ENCODE measurements around the gene KLHL41. TPM values are rescaled to one million over a fixed set of nuclear protein-coding genes. Genes with fewer than 3 reads are reported as not detected.

Gene KLHL41
- total RNA-seq, 1 experiment from 2014 or later: 0.15 TPM

GRCh38 chr2:169480079-169480465 lies 29.4 kb upstream of the KLHL41 start:
- H3K9ac ChIP-seq (ENCODE audit: low read length): peak overlapping the region; percentile 63
- TF ChIP-seq ZBTB33 (IDR thresholded peaks at IDR 0.05; ENCODE audit: extremely low read depth, insufficient replicate concordance, low read length) (no peak), REST (IDR thresholded peaks at IDR 0.05; ENCODE audit: low read depth) (no peak), CBX3 (IDR thresholded peaks at IDR 0.05; ENCODE audit: low read depth) (no peak), EZH2phosphoT487 (IDR thresholded peaks at IDR 0.05; ENCODE audit: borderline replicate concordance) (no peak), YY1 (IDR thresholded peaks at IDR 0.05; ENCODE audit: extremely low read depth, insufficient replicate concordance, low read depth, low read length) (no peak), JUND (IDR thresholded peaks at IDR 0.05) (no peak), POLR2A (IDR thresholded peaks at IDR 0.05; ENCODE audit: borderline replicate concordance, extremely low read depth, insufficient read depth, insufficient read length) (no peak), EGR1 (IDR thresholded peaks at IDR 0.05; ENCODE audit: low read depth) (no peak), ELF1 (IDR thresholded peaks at IDR 0.05; ENCODE audit: borderline replicate concordance, low read depth) (no peak), ZNF274 (IDR thresholded peaks at IDR 0.05; ENCODE audit: low read depth, low read length) (no peak), EZH2 (IDR thresholded peaks at IDR 0.05) (no peak), SRF (IDR thresholded peaks at IDR 0.05; ENCODE audit: low read depth) (no peak), SP1 (IDR thresholded peaks at IDR 0.05; ENCODE audit: low read depth) (no peak), TCF7L2 (IDR thresholded peaks at IDR 0.05; ENCODE audit: borderline replicate concordance, extremely low read depth, insufficient read depth, insufficient read length) (no peak), FOSL1 (IDR thresholded peaks at IDR 0.05; ENCODE audit: low read depth) (no peak), SIN3A (IDR thresholded peaks at IDR 0.05; ENCODE audit: low read depth) (no peak), MAX (IDR thresholded peaks at IDR 0.05) (no peak)
- TF ChIP-seq, protein P1, sequence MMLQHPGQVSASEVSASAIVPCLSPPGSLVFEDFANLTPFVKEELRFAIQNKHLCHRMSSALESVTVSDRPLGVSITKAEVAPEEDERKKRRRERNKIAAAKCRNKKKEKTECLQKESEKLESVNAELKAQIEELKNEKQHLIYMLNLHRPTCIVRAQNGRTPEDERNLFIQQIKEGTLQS (IDR thresholded peaks at IDR 0.05): no peak
- TF ChIP-seq, protein P2, sequence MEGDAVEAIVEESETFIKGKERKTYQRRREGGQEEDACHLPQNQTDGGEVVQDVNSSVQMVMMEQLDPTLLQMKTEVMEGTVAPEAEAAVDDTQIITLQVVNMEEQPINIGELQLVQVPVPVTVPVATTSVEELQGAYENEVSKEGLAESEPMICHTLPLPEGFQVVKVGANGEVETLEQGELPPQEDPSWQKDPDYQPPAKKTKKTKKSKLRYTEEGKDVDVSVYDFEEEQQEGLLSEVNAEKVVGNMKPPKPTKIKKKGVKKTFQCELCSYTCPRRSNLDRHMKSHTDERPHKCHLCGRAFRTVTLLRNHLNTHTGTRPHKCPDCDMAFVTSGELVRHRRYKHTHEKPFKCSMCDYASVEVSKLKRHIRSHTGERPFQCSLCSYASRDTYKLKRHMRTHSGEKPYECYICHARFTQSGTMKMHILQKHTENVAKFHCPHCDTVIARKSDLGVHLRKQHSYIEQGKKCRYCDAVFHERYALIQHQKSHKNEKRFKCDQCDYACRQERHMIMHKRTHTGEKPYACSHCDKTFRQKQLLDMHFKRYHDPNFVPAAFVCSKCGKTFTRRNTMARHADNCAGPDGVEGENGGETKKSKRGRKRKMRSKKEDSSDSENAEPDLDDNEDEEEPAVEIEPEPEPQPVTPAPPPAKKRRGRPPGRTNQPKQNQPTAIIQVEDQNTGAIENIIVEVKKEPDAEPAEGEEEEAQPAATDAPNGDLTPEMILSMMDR (IDR thresholded peaks at IDR 0.05 in 2 of 3, conservative IDR thresholded peaks at IDR 0.05 in 1 of 3; ENCODE audit: borderline replicate concordance in 1 of 3, insufficient read depth in 1 of 3, low read depth in 2 of 3, low read length in 2 of 3): no peak
- H3K27me3 ChIP-seq (ENCODE audit: insufficient read depth, low read length): no peaks in the 10 kb centered on the region
- ChIA-PET CTCF (interaction anchor here (1.0 to 1.3 kb wide), 2 partner anchors 11 to 345 kb away, joined by 3 read pairs; partner anchors contain the start of gene METTL5), POLR2A (no interaction called here), RAD21 (ENCODE audit: low non-redundant PET in 1 of 2, low total read pairs in 2 of 2, uncharacterized antibody in 2 of 2, unreplicated experiment in 2 of 2) (no interaction called here)
- intact Hi-C loops (cut with micrococcal nuclease): no loop called here
- H3K4me1 ChIP-seq (ENCODE audit: control insufficient read depth in 1 of 2, insufficient read depth in 2 of 2, low read length in 2 of 2): peaks cover 0 to 12% of the 10 kb centered on the region in 2 experiments; a peak in 1 of 4 replicates
- H3K4me2 ChIP-seq (ENCODE audit: low read length): peak overlapping the region; percentile 75
- no peaks in the 10 kb centered on the region for H3K9me3 ChIP-seq (ENCODE audit: control insufficient read depth in 1 of 2, insufficient read depth in 1 of 2, low read depth in 1 of 2, low read length in 2 of 2)
- BruUV-seq (replicated peaks): no TSS peak
- H3K36me3 ChIP-seq (ENCODE audit: control insufficient read depth in 1 of 2, insufficient read depth in 2 of 2, low read length in 2 of 2): no peaks in the 10 kb centered on the region
- peak overlapping the region; percentile 54 to 68 for H3K4me3 ChIP-seq (replicated peaks in 1 of 2; ENCODE audit: low read depth in 1 of 2, low read length in 2 of 2)
- no peaks in the 10 kb centered on the region for H3K9me2 ChIP-seq (ENCODE audit: insufficient read depth)
- DNase-seq (ENCODE audit: low read depth, low spot score) (no peak), ATAC-seq (no peak)
- no peaks in the 10 kb centered on the region; the same call in 1 of the 2 replicates for H3K79me2 ChIP-seq (ENCODE audit: insufficient read depth, low read length)
- H3K27ac ChIP-seq (ENCODE audit: low read depth, low read length): no peak overlapping the region
- no peak overlapping the region for H2AFZ ChIP-seq (ENCODE audit: low read depth, low read length, poor library complexity, severe bottlenecking)
- H4K20me1 ChIP-seq (ENCODE audit: insufficient read depth): no peaks in the 10 kb centered on the region

Measured in HCT116 (cell line).